Renal cortex interstitium (tissue), 11 donors: ENCODE results near the gene GPC6. TPM values are rescaled to one million over a fixed set of nuclear protein-coding genes. Genes with fewer than 3 reads are reported as not detected.

Experiments used
- DNase-seq, 11 donors: peaks; one replicate each; pipeline ENCODE4 v3.0.0-alpha.2; 2013; ENCODE audit warnings: low read depth in 9 of 11, low spot score in 4 of 11; ENCODE audit errors: extremely low read depth in 1 of 11
- polyA plus RNA-seq, 3 donors: library from polyadenylated mRNA; unstranded; fragments of 120-200 nt; gene quantifications; one replicate each; pipeline ENCODE4 v1.2.1, GENCODE V29; 2013; ENCODE audit not compliant: insufficient read length in 3 of 3

The GPC6 gene
- polyA plus RNA-seq, 3 donors = 54.1 to 67.2 (median 57.5) TPM

- peak in 6 of 11 donors; percentile 8 to 42 (median 35) for DNase-seq
Measured at GRCh38 chr13:94053986-94054593, 827.5 kb downstream of the GPC6 start.

- DNase-seq = no peak
Measured at GRCh38 chr13:94056362-94056990, 829.9 kb downstream of the GPC6 start.

GRCh38 chr13:94057618-94058186 lies 831.1 kb downstream of the GPC6 start:
- no peak for DNase-seq

GRCh38 chr13:94058821-94059360 lies 832.3 kb downstream of the GPC6 start:
- no peak for DNase-seq

- DNase-seq = peak in 3 of 11 donors; percentile 3 to 18 (median 13)
Measured at GRCh38 chr13:94061301-94061700, 834.7 kb downstream of the GPC6 start.

- DNase-seq = no peak
Measured at GRCh38 chr13:94063096-94063495, 836.5 kb downstream of the GPC6 start.

- no peak for DNase-seq
Measured at GRCh38 chr13:94063848-94064247, 837.2 kb downstream of the GPC6 start.

GRCh38 chr13:94065741-94066140 lies 839.1 kb downstream of the GPC6 start:
- no peak for DNase-seq

- no peak for DNase-seq
Measured at GRCh38 chr13:94073007-94073744, 846.6 kb downstream of the GPC6 start.

- DNase-seq = no peak
Measured at GRCh38 chr13:94079876-94080275, 853.3 kb downstream of the GPC6 start.

- no peak for DNase-seq
Measured at GRCh38 chr13:94080527-94080926, 853.9 kb downstream of the GPC6 start.

GRCh38 chr13:94087100-94087499 lies 860.5 kb downstream of the GPC6 start:
- DNase-seq = no peak

GRCh38 chr13:94088742-94089141 lies 862.1 kb downstream of the GPC6 start:
- DNase-seq = no peak

- no peak for DNase-seq
Measured at GRCh38 chr13:94090773-94091480, 864.3 kb downstream of the GPC6 start.

- DNase-seq = no peak
Measured at GRCh38 chr13:94093652-94094315, 867.2 kb downstream of the GPC6 start.

GRCh38 chr13:94109715-94110374 lies 883.2 kb downstream of the GPC6 start:
- no peak for DNase-seq

- DNase-seq = no peak
Measured at GRCh38 chr13:94112227-94112626, 885.6 kb downstream of the GPC6 start.

- no peak for DNase-seq
Measured at GRCh38 chr13:94112731-94113130, 886.1 kb downstream of the GPC6 start.
